HTR-8/SVneo (cell line): ENCODE measurements around the gene STXBP1.

Experiments
- DNase-seq: peaks from one replicate; pipeline ENCODE4 v3.0.0; 2011; ENCODE audit warnings: low spot score, mixed read lengths; ENCODE audit not compliant: insufficient read length
- FAIRE-seq: peaks from 2 replicates; lab custom pipeline; 2011; peaks lifted over from hg19 to GRCh38; lab: Jason Lieb, UNC

Gene STXBP1

DNA sequence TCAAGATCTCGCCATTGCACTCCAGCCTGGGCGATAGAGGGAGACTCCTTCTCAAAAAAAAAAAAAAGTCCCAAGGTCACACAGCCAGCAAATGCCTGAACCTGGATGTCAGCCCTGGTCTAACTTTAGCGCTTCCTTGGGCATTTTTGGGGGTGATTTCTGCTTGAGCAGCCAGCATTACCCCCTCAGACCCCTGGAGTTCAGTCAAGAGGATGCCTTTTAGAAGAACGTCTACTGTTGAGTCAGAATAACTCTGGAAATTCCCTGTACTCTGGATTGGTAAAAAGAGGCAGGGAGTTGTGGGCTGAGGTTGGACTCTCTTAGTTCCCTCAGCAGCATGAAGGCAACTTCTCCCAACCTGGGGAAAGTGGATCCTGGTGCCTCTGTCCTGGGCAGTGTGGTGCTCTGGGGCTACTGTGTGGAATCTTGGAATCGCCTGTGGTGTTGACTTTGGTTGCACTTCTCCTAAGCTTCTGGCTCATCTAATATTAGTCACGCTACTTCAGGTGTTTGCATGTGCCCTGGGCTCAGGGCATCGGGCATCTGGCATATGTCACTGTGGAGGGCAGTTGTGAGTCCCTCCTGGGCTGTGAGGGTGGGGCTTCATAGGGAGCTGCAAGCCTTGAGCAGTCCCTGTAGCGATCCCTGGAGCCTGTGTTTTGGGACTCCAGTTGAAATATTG, 32.2 kb downstream of the STXBP1 start:
- DNase-seq = no peak

DNA sequence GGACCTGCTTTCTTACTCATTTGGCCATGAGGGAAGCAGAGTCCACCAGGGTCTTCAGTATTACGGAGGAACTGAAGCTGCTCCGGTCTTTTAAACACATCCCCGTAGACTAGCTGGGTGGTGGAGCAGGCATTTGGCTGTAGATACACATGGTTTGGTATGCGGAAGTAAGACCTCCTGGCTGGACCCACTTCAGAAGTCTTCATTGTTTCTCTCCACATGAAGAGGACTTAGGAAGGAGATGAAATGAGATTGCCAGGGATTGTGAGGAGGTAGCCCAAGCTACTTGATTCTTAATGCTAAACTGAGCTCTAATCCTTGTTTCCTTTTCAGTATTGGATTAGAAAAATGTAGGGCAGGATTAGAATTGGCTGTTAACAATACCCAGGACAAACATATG, 32.9 kb downstream of the STXBP1 start:
- FAIRE-seq = no peak

More for the DNA sequence above, 32.2 kb downstream of the STXBP1 start:
- FAIRE-seq = no peak

DNA sequence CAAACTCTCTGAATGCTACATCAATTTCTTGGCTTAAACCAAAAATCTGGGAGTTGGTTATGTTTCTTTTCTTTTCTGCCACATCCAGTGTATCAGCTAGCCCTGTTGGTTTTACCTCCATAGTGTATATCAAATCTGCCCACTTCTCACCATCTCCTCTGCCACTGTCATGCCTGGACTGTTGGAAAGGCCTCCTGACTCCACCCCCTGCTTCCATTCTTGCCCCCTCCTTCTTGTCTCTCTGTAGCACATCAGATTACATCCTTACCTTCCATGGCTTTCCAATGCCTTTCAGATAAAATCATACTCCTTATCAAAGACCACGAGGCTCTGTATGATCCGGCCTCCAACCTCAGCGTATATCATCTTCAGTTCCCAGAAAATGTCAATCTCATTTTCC, 35.4 kb downstream of the STXBP1 start:
- FAIRE-seq = no peak

More for the DNA sequence above, 32.9 kb downstream of the STXBP1 start:
- no peak for DNase-seq

DNA sequence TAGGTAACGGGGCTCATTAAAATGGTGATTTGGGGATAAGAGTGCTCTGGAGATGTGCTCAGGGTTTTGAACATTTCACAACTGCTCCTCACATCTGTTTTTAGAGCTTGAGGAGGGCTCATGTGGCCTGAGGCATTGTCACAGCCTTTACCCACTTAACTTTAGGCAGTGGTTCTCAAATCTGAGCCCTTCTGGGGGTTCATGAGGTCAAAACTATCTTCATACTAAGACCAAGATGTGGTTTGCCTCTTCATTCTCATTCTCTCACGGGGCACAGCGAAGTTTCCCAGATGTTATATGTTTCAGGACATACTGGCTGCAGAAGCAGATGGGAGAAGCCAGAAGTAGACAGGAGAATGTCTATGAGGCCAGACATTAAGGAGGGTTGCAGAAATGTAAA, 38.4 kb downstream of the STXBP1 start:
- FAIRE-seq (no peak), DNase-seq (no peak)

More for the DNA sequence above, 35.4 kb downstream of the STXBP1 start:
- no peak for DNase-seq

DNA sequence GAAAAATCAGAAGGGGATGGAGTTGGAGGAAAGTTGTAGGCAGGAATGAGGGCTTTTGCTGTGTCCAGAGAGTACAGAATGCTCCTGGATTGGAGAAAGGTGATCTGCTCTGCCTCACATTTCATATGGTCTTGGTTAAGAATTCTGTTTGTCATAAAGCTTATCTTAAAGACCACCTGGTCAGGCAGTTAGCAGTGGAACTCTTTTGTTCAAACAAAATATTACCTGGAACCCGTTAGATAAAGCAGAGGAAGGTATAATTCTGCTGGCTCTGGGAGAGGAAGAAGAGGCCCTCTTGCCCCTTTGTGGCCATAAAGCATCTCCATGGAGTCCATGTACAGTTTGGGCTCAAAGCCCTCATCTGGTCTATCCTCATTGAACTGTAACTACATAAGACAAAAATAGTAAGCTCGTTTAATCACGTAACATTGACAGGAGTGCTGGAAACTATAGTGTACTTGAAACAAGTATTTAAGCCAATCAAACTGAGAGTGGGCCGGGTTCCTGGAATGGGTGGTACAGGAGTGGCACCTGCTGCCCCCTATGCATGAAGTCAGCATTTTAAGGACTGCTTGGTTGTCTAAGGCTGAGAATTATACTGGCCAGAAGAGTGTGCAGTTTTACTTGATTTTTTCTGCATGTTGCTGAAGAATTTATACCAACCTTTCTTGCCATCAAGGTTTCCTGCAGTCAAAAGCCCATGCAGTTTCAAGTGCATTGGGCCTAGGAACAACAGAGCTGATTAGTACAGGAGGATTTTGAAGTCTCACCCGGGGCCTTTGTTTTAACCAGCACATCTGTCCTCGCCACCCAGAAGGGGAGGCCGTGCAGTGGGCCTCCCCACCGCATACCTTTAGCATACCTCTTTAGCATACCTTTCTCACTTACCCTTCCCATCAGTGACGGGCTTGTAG, 39.9 kb downstream of the STXBP1 start:
- no peak for DNase-seq
- FAIRE-seq = no peak

DNA sequence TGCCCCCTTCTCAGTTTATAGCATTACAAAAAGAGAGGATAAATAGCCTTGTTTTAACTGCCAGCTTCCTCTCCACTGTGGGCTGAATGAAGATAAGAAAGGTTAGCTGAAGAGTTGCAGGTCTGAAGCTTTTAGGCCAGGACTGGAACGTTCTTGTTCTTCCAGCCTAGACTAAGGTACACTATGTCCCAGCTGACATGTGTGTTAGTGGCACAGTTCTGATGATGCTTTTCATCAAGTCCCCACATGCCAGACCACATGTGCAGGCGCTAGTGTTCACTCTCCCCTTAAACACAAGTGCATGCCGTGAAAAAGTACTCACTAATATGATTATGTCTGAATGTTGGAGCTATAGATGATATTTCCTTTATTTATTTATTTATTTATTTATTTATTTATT, 40.7 kb downstream of the STXBP1 start:
- DNase-seq = no peak
- FAIRE-seq = no peak

DNA sequence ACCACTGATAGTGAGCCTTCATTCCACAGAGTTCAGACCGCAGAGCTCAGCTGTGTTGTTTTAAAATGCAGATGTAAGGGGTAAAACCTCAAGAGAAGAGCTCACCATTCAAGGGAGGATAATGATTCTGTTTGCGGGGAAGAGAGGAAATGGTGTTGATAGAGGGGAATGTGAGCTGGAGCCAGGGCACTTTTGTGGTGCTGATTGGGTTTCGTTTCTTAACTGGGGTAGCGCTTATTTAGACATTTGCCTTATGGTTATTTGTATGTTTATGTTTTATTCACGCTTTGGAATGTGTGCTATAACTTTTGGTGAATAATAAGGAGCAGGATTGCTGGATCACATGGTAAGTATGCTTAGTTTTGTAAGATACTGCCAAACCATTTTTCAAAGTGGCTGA, 42.5 kb downstream of the STXBP1 start:
- no peak for DNase-seq
- no peak for FAIRE-seq

DNA sequence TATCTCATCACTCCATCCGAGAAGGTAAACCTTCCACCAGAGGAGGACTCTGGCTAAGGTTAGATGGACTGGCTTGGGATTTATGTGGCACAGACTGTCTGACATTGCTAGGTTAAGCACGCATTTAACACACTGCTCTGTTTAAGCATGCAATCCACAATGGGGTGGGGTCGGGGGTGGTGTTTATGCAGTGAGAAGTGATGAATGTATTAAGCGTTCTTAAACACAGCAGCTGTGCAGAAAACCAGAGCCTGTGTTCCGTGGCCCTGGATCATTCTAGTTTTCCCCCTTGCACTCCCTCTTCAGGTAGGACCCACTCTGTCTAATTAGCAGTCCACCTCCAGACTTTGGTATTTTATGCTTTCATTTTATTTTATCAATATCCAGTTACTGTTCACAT, 46.4 kb downstream of the STXBP1 start:
- no peak for DNase-seq
- FAIRE-seq = no peak

DNA sequence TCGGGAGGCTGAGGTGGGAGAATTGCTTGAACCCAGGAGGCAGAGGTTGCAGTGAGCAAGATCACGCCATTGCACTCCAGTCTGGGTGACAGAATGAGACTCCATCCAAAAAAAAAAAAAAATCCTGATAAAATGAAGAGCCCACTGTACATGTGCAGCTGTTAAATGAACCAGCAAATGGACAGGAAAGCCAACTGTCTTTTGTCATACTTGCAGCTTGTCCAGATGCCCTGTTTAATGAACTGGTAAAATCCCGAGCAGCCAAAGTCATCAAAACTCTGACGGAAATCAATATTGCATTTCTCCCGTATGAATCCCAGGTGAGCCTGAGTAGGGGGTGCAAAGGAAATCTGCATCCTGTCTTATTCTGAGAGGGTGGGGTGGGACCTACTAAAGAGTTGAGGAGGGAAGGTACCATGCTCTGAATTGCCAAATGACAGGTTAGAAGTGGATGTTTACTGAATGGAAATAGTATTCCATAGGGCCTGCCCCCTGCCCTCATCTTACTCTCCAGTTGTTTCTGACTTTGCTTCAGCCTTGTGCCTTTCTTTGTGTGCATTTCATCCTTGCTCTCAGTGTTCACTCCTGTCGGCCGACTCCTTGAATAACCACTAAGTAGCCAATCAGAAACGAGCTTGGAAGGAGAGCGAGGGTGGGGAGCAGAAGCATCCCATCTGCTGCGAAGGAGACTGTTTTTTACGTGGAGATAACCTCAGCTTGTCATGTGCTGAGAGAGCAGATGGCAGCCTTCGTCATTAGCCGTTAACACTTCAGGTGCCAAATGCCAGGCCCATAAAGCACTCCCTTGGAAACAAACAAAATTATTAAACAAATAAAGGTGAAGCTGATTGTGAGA, 49.0 kb downstream of the STXBP1 start:
- no peak for DNase-seq
- no peak for FAIRE-seq

DNA sequence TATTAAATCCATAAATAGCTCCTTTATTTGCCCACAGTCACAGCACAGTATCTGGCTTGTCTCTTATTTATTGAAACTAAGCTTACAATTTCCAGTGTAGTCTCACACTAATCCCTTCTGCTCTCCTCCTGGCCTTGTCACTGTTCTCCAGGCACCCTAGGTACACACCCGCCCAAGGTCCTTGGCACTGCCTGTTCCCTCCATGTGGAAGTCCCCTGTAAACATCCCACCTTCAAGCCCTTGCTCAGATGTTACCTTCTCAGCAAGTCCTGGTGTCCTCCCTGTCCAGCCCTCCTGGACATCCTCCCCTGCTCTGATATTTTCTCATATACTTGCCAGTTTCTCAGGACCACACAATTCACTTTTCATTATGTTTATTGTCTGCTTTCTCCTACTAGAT, 50.5 kb downstream of the STXBP1 start:
- no peak for DNase-seq
- no peak for FAIRE-seq

DNA sequence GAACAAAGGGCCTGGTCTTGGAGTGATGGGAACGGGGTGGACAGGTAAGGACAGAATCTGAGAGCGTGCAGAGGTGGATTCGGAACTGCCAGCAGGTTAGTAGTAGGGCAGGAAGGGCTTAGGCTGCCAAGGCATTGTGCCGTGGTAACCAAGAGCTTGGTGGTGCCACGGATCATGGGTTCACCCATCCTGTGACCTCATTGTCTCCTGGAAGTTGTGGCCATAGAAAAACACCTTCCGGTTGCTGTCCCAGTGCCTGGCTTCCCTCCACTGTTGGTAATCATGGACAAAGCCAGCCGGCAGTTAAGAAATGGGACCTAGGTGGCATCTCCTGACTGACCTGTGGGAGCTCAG, 52.2 kb downstream of the STXBP1 start:
- no peak for DNase-seq
- no peak for FAIRE-seq

DNA sequence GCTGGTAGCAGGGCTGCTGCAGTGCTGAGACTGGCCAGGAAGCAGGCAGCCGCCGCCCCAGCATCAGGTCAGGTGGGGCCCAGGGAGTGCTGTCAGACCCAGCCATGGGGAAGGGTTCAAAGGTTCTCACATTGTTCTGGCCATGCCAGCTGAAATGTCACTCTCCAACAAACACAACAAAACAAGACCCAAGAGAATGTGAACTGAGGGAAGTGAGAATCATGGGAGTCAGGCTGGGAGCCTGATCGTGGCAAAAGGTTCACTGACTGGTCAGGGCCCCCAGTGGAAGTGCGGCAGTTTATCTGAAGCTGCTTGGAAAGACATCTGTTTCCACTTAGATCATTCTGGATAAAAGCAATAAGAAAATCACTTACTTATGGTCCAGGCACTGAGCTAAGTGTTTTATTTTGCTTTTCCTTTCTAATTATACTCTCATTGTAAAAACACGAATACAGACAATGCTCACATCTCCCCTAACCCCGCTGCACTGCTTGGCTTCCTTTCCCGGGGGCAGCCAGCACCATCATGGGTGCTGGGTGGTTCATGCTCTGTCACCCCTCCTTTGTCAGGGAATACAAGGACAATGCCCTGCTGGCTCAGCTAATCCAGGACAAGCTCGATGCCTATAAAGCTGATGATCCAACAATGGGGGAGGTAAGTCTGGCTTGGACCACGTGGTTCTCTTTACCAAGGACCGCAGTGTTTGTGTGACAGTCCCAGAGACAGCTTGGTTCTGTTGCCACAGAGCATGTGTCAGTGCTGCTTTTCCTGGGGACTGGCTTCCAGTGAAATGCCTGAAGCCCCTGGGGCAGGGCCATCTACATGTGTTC, 52.8 kb downstream of the STXBP1 start:
- DNase-seq (no peak), FAIRE-seq (no peak)

DNA sequence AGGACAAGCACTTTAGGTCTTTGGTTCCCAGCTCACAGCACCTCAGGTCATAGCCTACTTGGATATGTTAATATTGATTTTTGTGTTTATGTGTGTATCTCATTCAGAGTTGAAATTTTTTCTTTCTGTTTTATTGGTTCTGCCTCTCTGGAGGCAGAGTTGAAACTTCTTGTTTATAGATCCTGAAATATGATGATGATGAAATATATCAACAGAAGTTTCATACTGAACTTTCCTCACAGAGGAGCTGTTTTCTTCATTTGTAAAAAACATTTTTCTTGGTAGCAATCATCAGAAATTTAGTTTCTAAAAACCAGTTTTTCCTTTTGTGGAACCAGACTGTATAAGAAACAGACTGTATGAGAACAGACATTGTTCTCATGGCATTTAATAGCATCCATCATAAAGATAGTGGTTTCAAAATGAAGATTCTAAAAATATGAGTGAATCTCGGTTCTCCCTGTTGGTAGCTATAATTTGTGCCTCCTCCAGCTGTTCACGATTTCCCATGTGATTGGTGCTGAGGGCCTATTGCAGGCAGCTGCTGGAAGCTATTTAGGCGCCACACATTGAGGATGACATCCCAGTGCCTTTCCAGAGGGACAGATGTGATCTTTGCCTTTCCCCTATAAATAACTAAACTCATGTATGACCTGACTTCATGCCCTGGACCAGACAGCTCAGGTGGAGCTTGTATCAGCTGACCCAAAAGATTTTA, 55.2 kb downstream of the STXBP1 start:
- FAIRE-seq (no peak), DNase-seq (no peak)

DNA sequence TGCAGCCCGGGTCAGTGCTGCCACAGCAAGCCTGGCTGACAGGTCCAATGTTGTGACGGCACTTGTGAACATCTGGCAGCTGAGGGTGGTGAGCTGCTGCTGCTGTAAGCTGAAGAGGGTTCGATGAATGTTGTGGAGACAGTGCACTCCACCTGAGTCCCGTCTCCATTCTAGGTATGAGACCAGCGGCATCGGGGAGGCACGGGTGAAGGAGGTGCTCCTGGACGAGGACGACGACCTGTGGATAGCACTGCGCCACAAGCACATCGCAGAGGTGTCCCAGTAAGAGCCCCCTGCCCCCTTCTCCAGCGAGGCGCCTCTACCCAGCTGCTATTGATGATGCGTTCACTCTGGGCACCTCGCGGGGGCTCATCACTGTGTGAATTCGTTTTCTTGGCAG, 55.8 kb downstream of the STXBP1 start:
- FAIRE-seq = no peak
- no peak for DNase-seq

DNA sequence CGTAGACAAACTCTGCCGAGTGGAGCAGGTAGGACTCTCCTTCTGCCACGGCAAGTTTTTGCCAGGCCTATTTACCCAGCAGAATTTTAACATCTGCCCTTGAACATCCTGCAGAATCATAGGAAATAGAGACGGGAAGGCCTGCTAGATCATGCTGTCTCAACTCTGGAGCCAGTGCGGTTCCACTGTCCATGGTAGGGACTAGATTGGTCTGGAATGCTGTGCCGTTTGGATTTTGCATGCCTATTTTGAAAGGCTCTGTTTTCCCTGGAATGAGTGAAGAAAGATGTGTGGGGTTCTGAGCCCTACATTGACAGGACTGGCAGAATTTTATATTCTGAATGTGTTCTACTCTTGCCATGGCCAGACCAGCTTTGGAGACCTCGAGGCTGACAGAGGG, 61.2 kb downstream of the STXBP1 start:
- DNase-seq (no peak), FAIRE-seq (no peak)

DNA sequence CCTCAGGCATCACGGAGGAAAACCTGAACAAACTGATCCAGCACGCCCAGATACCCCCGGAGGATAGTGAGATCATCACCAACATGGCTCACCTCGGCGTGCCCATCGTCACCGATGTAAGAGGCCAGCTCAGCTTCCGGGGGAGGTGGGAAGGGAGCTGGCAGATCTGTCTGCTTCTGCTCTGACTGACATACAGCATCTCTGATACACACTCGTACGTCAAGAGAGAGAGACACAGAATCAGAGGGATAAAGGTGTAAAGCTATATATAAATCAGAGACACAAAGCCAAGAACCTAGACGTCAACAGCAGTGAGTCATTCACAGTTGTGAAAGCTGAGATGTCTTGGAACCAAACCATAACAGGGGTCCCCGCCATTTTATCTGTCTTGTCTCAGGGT, 64.6 kb downstream of the STXBP1 start:
- DNase-seq = no peak
- no peak for FAIRE-seq

DNA sequence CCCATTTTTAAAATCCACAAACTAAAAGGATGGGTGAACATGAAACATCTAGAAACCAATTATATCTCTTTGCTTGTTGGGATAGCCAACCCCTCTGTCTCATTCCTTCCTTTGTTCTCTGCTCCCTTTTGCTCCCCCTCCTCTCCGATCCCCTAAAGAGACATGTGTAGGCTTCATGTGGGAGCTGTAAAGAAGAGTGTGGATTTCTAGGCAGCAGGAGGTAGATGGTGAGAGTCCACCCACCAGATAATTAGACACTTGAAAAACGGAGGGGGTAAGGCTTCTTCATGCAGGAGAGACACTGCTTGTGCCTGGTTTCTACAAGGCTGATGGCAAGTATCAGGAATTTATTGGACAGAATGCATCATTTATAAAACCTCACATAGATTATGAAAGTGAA, 67.4 kb downstream of the STXBP1 start:
- no peak for DNase-seq
- FAIRE-seq = no peak

DNA sequence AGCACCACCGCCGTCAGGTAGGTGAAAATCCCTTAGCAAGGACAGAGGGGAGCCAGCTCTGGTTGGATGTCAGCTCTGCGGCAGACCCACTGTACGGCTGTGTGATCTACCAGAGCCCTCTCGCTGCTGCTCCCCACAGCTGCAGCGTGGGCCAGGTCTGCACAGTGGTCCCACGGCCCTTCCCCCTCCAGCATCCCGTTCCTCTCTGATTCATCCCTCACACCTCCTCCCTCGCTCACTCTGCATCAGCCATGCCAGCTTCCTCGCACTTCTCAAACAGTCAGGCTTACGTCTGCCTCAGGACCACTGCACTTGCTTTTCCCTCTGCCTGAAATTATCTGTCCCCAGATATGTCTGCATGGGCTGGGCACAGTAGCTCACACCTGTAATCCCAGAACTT, 68.1 kb downstream of the STXBP1 start:
- FAIRE-seq = no peak
- no peak for DNase-seq

DNA sequence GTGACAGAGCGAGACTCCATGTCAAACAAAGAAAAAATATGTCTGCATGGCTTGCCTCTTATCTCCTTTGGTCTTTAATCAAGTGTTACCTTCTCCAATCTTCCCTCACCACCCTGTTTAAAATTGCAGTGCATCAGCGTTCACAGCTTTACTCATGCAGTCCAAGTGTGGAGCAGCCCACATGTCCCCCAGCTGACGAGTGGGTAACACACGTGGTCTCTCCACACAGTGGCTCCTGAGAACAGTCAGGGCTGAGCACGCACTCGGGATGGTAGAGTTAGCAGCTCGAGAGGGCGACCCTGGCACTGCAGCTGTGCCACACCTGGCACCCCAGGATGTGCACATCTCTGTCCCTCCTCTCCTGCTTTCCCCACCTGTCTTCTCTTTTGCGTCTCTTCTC, 68.8 kb downstream of the STXBP1 start:
- DNase-seq (no peak), FAIRE-seq (no peak)
